ENCODE data around the gene STK10. TPM values are rescaled to one million over a fixed set of nuclear protein-coding genes. Genes with fewer than 3 reads are reported as not detected.

Gene STK10
- total and polyA plus RNA-seq, 2 experiments from 2014 or later, result 7.5 to 17.8 TPM

DNA sequence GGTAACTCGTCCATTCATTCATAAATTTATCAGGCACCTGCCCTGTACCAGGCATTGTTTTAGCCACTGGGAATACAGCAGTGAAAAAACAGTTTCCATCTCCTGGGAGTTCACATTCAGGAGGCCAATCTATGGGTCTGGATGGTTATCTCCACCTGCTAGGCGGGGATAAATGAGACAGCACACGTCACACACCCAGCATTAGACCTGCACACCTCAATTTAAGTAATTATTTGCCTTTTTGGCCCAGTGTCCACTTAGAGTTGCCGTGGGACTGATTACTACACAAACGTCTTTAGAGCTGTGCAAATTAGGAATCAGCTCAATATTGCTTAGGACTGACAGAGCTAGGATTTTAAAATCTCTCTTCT is 46.1 kb downstream of the STK10 start:
- no peaks in the 10 kb centered on the region for H3K36me3 ChIP-seq (ENCODE audit: insufficient read depth)
- H3K27ac Mint-ChIP-seq, result no peak overlapping the region
- TF ChIP-seq EZH2 (IDR thresholded peaks at IDR 0.05; ENCODE audit: low read depth, unreplicated experiment) (no peak), EZH2phosphoT487 (IDR thresholded peaks at IDR 0.05; ENCODE audit: unreplicated experiment) (no peak), ZNF331 (CRISPR knock-in tag; IDR thresholded peaks at IDR 0.05; ENCODE audit: low read depth) (no peak), ZNF114 (CRISPR knock-in tag; IDR thresholded peaks at IDR 0.05) (no peak), NANOG (IDR thresholded peaks at IDR 0.05; ENCODE audit: borderline replicate concordance) (no peak), POLR2AphosphoS5 (IDR thresholded peaks at IDR 0.05; ENCODE audit: low read depth) (no peak), JUNB (IDR thresholded peaks at IDR 0.05; ENCODE audit: unreplicated experiment) (no peak), STAT1 (IDR thresholded peaks at IDR 0.05; ENCODE audit: unreplicated experiment) (no peak), CREB1 (CRISPR knock-in tag; IDR thresholded peaks at IDR 0.05; ENCODE audit: low read depth) (no peak)
- TF ChIP-seq, protein P1, sequence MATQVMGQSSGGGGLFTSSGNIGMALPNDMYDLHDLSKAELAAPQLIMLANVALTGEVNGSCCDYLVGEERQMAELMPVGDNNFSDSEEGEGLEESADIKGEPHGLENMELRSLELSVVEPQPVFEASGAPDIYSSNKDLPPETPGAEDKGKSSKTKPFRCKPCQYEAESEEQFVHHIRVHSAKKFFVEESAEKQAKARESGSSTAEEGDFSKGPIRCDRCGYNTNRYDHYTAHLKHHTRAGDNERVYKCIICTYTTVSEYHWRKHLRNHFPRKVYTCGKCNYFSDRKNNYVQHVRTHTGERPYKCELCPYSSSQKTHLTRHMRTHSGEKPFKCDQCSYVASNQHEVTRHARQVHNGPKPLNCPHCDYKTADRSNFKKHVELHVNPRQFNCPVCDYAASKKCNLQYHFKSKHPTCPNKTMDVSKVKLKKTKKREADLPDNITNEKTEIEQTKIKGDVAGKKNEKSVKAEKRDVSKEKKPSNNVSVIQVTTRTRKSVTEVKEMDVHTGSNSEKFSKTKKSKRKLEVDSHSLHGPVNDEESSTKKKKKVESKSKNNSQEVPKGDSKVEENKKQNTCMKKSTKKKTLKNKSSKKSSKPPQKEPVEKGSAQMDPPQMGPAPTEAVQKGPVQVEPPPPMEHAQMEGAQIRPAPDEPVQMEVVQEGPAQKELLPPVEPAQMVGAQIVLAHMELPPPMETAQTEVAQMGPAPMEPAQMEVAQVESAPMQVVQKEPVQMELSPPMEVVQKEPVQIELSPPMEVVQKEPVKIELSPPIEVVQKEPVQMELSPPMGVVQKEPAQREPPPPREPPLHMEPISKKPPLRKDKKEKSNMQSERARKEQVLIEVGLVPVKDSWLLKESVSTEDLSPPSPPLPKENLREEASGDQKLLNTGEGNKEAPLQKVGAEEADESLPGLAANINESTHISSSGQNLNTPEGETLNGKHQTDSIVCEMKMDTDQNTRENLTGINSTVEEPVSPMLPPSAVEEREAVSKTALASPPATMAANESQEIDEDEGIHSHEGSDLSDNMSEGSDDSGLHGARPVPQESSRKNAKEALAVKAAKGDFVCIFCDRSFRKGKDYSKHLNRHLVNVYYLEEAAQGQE (IDR thresholded peaks at IDR 0.05; ENCODE audit: unreplicated experiment), result no peak
- TF ChIP-seq, protein P2, sequence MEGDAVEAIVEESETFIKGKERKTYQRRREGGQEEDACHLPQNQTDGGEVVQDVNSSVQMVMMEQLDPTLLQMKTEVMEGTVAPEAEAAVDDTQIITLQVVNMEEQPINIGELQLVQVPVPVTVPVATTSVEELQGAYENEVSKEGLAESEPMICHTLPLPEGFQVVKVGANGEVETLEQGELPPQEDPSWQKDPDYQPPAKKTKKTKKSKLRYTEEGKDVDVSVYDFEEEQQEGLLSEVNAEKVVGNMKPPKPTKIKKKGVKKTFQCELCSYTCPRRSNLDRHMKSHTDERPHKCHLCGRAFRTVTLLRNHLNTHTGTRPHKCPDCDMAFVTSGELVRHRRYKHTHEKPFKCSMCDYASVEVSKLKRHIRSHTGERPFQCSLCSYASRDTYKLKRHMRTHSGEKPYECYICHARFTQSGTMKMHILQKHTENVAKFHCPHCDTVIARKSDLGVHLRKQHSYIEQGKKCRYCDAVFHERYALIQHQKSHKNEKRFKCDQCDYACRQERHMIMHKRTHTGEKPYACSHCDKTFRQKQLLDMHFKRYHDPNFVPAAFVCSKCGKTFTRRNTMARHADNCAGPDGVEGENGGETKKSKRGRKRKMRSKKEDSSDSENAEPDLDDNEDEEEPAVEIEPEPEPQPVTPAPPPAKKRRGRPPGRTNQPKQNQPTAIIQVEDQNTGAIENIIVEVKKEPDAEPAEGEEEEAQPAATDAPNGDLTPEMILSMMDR (conservative IDR thresholded peaks at IDR 0.05; ENCODE audit: low read depth in 2 of 2), result no peak
- TF ChIP-seq, protein P3, sequence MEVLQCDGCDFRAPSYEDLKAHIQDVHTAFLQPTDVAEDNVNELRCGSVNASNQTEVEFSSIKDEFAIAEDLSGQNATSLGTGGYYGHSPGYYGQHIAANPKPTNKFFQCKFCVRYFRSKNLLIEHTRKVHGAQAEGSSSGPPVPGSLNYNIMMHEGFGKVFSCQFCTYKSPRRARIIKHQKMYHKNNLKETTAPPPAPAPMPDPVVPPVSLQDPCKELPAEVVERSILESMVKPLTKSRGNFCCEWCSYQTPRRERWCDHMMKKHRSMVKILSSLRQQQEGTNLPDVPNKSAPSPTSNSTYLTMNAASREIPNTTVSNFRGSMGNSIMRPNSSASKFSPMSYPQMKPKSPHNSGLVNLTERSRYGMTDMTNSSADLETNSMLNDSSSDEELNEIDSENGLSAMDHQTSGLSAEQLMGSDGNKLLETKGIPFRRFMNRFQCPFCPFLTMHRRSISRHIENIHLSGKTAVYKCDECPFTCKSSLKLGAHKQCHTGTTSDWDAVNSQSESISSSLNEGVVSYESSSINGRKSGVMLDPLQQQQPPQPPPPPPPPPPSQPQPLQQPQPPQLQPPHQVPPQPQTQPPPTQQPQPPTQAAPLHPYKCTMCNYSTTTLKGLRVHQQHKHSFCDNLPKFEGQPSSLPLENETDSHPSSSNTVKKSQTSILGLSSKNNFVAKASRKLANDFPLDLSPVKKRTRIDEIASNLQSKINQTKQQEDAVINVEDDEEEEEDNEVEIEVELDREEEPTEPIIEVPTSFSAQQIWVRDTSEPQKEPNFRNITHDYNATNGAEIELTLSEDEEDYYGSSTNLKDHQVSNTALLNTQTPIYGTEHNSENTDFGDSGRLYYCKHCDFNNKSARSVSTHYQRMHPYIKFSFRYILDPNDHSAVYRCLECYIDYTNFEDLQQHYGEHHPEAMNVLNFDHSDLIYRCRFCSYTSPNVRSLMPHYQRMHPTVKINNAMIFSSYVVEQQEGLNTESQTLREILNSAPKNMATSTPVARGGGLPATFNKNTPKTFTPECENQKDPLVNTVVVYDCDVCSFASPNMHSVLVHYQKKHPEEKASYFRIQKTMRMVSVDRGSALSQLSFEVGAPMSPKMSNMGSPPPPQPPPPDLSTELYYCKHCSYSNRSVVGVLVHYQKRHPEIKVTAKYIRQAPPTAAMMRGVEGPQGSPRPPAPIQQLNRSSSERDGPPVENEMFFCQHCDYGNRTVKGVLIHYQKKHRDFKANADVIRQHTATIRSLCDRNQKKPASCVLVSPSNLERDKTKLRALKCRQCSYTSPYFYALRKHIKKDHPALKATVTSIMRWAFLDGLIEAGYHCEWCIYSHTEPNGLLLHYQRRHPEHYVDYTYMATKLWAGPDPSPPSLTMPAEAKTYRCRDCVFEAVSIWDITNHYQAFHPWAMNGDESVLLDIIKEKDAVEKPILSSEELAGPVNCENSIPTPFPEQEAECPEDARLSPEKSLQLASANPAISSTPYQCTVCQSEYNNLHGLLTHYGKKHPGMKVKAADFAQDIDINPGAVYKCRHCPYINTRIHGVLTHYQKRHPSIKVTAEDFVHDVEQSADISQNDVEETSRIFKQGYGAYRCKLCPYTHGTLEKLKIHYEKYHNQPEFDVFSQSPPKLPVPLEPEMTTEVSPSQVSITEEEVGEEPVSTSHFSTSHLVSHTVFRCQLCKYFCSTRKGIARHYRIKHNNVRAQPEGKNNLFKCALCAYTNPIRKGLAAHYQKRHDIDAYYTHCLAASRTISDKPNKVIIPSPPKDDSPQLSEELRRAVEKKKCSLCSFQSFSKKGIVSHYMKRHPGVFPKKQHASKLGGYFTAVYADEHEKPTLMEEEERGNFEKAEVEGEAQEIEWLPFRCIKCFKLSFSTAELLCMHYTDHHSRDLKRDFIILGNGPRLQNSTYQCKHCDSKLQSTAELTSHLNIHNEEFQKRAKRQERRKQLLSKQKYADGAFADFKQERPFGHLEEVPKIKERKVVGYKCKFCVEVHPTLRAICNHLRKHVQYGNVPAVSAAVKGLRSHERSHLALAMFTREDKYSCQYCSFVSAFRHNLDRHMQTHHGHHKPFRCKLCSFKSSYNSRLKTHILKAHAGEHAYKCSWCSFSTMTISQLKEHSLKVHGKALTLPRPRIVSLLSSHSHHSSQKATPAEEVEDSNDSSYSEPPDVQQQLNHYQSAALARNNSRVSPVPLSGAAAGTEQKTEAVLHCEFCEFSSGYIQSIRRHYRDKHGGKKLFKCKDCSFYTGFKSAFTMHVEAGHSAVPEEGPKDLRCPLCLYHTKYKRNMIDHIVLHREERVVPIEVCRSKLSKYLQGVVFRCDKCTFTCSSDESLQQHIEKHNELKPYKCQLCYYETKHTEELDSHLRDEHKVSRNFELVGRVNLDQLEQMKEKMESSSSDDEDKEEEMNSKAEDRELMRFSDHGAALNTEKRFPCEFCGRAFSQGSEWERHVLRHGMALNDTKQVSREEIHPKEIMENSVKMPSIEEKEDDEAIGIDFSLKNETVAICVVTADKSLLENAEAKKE (CRISPR knock-in tag; IDR thresholded peaks at IDR 0.05), result no peak
- TF ChIP-seq, protein P4, sequence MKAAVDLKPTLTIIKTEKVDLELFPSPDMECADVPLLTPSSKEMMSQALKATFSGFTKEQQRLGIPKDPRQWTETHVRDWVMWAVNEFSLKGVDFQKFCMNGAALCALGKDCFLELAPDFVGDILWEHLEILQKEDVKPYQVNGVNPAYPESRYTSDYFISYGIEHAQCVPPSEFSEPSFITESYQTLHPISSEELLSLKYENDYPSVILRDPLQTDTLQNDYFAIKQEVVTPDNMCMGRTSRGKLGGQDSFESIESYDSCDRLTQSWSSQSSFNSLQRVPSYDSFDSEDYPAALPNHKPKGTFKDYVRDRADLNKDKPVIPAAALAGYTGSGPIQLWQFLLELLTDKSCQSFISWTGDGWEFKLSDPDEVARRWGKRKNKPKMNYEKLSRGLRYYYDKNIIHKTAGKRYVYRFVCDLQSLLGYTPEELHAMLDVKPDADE (IDR thresholded peaks at IDR 0.05), result no peak
- peaks cover 4% of the 10 kb centered on the region; the same call in 2 of the 3 replicates for H3K9me3 Mint-ChIP-seq
- H2AFZ ChIP-seq, result no peak overlapping the region
- DNase-seq (ENCODE audit: low spot score) (no peak), ATAC-seq (no peak)
- peaks cover 5% of the 10 kb centered on the region for H3K27me3 Mint-ChIP-seq (ENCODE audit: insufficient read depth, low read depth, poor library complexity)
- H3K36me3 Mint-ChIP-seq (ENCODE audit: low read depth), result peaks cover 6% of the 10 kb centered on the region; the same call in 1 of the 3 replicates
- peaks cover 21% of the 10 kb centered on the region; the same call in 1 of the 2 replicates for H3K79me2 ChIP-seq (replicated peaks; ENCODE audit: insufficient read depth)
- no peaks in the 10 kb centered on the region; the same call in 1 of the 2 replicates for H4K20me1 ChIP-seq (replicated peaks; ENCODE audit: insufficient read depth)
- H3K27me3 ChIP-seq (ENCODE audit: insufficient read depth), result no peaks in the 10 kb centered on the region
- H3K27ac ChIP-seq (ENCODE audit: low read depth), result no peak overlapping the region
- no peaks in the 10 kb centered on the region for H3K9me2 ChIP-seq (ENCODE audit: insufficient read depth)
- peaks cover 6% of the 10 kb centered on the region; the same call in 1 of the 2 replicates for H3K4me1 ChIP-seq (ENCODE audit: insufficient read depth)
- peaks cover 18% of the 10 kb centered on the region for H3K4me1 Mint-ChIP-seq
- 0 out of 2 replicates have a peak, but pooled peaks cover 4% of the 10 kb centered on the region for H3F3A ChIP-seq (replicated peaks; ENCODE audit: low read depth)
- H3K4me3 Mint-ChIP-seq, result no peak overlapping the region
- H3K4me3 ChIP-seq, result no peak overlapping the region
- no peak overlapping the region for H3K4me2 ChIP-seq
